Bronchial smooth muscle cell (primary cell): ENCODE data around the gene ACADM. TPM values are rescaled to one million over a fixed set of nuclear protein-coding genes. Genes with fewer than 3 reads are reported as not detected.

Source experiments
- total RNA-seq: library from RNA; depleted of rRNA; stranded (reverse); fragments of >200 nt; gene quantifications from 2 replicates; pipeline ENCODE4 v1.2.1, GENCODE V29; 2014

Gene ACADM
- 15.5 and 21.1 TPM in 2 replicates for total RNA-seq

DNA sequence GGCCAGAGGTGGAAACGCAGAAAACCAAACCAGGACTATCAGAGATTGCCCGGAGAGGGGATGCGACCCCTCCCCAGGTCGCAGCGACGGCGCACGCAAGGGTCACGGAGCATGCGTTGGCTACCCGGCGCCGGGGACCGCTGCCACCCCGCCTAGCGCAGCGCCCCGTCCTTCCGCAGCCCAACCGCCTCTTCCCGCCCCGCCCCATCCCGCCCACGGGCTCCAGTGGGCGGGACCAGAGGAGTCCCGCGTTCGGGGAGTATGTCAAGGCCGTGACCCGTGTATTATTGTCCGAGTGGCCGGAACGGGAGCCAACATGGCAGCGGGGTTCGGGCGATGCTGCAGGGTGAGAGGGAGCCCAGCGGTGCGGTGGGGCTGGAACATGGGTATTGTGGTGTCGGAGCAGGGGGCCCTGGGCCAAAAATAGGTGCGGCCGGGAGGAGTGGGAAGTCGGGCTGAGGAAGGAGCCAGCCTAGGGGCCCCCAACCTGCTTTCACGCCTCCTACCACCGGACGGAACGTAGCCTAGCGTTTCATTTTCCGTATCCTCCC, at the start of gene ACADM:
Gene ACADM, plus strand, starts transcription at position 238 of the 551 bp plus-strand sequence. Its CDS starts 79 bp downstream, at position 317.

DNA sequence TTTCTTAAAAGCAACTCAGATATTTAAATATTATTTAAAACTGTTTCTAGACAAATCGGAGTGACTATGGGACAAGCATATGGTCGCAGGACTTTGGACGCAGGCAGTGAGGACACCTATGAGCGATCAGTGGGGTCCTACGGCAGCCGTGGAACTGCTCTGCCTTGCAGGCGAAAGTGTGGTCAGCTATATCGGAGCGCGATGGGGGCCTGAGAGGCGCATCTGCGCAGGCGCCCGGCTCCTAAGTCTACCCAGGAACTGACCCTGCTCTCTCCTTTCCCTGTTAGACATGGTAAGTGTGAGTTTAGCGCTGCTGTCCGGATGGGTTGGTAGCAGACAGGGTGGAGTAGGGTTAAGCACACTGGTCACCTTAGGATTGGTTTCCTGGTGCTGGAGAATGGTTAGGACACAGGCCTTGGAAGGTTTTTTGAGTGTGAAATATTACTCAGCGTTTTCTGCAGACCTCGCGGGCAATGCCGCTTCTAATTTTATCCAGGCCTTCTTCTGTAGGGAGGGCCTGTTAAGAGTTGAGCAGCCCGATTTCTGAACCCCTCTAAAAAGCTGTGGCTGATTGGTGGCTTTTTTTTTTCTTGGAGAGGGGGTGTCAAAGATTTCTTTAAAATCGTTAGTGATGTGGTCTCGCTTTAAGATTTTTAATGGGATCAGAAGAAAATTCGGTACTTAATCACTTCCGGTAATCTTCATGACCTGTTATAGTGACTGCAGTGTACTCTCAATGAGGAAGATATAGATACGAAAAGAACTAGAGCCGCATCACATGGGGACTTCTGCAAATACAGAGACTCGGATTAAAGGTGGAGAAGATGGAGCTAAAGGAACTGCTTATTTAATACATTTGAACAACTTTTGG, 61.7 kb downstream of the ACADM start, which contains the start of gene RABGGTB:
Gene RABGGTB, plus strand, starts transcription at position 274 of the 871 bp plus-strand sequence. Its CDS starts 16 bp downstream, at position 290.

DNA sequence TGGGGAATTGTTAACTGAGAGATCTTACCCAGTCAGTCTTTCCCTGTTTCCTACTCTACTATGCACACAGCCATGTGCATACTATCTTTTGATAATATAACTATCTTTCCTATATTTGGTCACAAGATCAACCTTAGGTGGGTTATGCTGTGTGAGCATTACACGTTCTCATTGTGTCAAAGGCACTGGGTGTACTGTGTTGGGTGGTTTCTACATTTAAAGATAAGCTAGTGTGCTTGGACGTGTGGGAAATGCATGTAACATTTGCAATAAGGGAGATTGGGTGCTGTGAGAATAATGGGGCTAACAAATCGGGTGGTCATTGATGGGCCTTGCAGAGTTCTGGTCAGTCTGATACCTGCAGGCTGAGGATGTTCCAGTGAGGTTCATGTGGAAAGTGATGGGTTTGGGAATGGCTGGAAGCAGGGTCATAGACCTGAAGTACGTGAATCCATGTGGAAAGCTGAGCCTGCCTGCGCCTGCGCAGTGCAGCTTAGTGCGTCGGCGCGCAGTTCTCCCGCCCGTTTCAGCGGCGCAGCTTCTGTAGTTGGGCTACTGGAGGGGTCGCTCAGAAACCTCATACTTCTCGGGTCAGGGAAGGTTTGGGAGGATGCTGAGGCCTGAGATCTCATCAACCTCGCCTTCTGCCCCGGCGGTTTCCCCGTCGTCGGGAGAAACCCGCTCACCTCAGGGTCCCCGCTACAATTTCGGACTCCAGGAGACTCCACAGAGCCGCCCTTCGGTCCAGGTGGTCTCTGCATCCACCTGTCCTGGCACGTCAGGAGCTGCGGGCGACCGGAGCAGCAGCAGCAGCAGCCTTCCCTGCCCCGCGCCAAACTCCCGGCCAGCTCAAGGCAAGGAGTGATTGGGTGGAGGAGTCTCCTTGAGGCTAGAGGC, 72.1 kb downstream of the ACADM start, which contains the start of gene MSH4:
Gene MSH4, plus strand, starts transcription at position 507 of the 897 bp plus-strand sequence. Its CDS starts 104 bp downstream, at position 611.

Other genes starting within 250 kb of the ACADM start
- gene SLC44A5, start 113.6 kb upstream of the ACADM start, total RNA-seq: 0.09 and 0.16 TPM in 2 replicates
- gene RABGGTB, start 61.5 kb downstream of the ACADM start, total RNA-seq: 50.3 and 55.5 TPM in 2 replicates
- gene MSH4, start 72.2 kb downstream of the ACADM start, total RNA-seq: 0.16 and 0.52 TPM in 2 replicates
- not detected in 2 replicates for gene ASB17, start 207.7 kb downstream of the ACADM start, total RNA-seq